ENCODE measurements around the gene TMEM87B. TPM values are rescaled to one million over a fixed set of nuclear protein-coding genes. Genes with fewer than 3 reads are reported as not detected.

TMEM87B gene
- total RNA-seq, 4 donors from 2014 or later = 20.8 to 31.4 (median 26.5) TPM

- no peaks in the 10 kb centered on the region for H3K4me1 ChIP-seq
- no peaks in the 10 kb centered on the region for H3K36me3 ChIP-seq
- no peak overlapping the region for H3K4me3 ChIP-seq
- peak in 1 of 2 donors; percentile 45 for DNase-seq (ENCODE audit: low spot score in 2 of 2)
- TF ChIP-seq, protein P1, sequence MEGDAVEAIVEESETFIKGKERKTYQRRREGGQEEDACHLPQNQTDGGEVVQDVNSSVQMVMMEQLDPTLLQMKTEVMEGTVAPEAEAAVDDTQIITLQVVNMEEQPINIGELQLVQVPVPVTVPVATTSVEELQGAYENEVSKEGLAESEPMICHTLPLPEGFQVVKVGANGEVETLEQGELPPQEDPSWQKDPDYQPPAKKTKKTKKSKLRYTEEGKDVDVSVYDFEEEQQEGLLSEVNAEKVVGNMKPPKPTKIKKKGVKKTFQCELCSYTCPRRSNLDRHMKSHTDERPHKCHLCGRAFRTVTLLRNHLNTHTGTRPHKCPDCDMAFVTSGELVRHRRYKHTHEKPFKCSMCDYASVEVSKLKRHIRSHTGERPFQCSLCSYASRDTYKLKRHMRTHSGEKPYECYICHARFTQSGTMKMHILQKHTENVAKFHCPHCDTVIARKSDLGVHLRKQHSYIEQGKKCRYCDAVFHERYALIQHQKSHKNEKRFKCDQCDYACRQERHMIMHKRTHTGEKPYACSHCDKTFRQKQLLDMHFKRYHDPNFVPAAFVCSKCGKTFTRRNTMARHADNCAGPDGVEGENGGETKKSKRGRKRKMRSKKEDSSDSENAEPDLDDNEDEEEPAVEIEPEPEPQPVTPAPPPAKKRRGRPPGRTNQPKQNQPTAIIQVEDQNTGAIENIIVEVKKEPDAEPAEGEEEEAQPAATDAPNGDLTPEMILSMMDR (IDR thresholded peaks at IDR 0.05) = no peak
- no peak for TF ChIP-seq EP300 (IDR thresholded peaks at IDR 0.05)
- no peak for TF ChIP-seq POLR2AphosphoS5 (IDR thresholded peaks at IDR 0.05)
- TF ChIP-seq POLR2A (IDR thresholded peaks at IDR 0.05) = no peak
- WGBS = 87% methylated on average over 14 of the region's 14 CpGs
- no peaks in the 10 kb centered on the region for H3K27me3 ChIP-seq
- H3K9me3 ChIP-seq = no peaks in the 10 kb centered on the region
- H3K27ac ChIP-seq = no peak overlapping the region
These were observed 111.9 kb downstream of the TMEM87B start for GRCh38 chr2:112166806-112167499.

DNA sequence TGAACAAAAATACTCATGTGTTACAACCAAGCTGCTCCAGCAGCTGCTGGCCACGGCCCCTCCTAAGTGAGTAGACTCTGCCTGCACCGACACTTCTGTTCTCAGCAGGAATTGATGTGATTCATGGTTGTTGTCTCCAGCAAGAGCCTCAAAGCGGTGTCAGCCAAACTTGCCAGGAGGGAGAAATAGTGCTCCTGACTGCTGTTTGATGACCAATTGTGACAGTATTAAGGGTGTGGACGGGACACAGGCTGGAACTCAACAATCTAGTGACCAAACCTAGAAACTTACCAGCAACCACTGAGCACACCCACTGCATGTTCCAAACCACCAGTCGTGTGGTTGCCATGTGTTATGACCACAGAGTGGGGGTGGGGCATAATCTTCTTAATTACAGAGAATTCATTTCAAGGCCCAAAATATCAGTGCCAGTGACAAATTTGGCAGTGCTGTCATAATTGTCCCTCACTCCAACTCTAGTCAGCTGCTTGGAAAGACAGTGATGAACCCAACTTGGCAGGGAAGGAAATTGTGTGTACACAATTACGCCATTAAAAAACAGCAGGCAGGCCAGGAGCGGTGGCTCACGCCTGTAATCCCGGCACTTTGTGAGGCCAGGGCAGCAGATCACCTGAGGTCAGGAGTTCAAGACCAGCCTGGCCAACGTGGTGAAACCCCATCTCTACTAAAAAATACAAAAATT, 113.5 kb downstream of the TMEM87B start:
- Histone ChIP-seq H3K4me3 (no peak overlapping the region), H3K27me3 (no peaks in the 10 kb centered on the region), H3K9me3 (no peaks in the 10 kb centered on the region), H3K4me1 (no peaks in the 10 kb centered on the region), H3K36me3 (no peaks in the 10 kb centered on the region), H3K27ac (no peak overlapping the region)
- WGBS = 66% methylated on average over 9 of the region's 10 CpGs
- peak; percentile 76 to 81 for DNase-seq (ENCODE audit: low spot score in 2 of 2)
- no peak for TF ChIP-seq POLR2AphosphoS5 (IDR thresholded peaks at IDR 0.05)
- no peak for TF ChIP-seq POLR2A (IDR thresholded peaks at IDR 0.05)
- TF ChIP-seq EP300 (IDR thresholded peaks at IDR 0.05) = no peak
- TF ChIP-seq, protein P1 (IDR thresholded peaks at IDR 0.05) = no peak

Other genes with a start within 250 kb of the TMEM87B start
- 100 to 1,000 TPM in 1 of 4 donors, 10 to 100 TPM in 3; 35.9 to 101 (median 39.5) TPM for gene ANAPC1, start 171.1 kb upstream of the TMEM87B start, total RNA-seq
- gene MERTK, start 156.7 kb upstream of the TMEM87B start, total RNA-seq = 1 to 10 TPM; 5.5 to 6.7 (median 5.7) TPM
- 1 to 10 TPM; 2.5 to 5.8 (median 4.0) TPM for gene FBLN7, start 83.1 kb downstream of the TMEM87B start, total RNA-seq
- gene ZC3H8, start 199.8 kb downstream of the TMEM87B start, total RNA-seq = 10 to 100 TPM; 10.1 to 65.9 (median 35.2) TPM
- 10 to 100 TPM; 10.3 to 38.5 (median 14.3) TPM for gene ZC3H6, start 220.3 kb downstream of the TMEM87B start, total RNA-seq

All from suprapubic skin (tissue), 4 donors.